Gastroesophageal sphincter (tissue), 3 donors: Measurements from ENCODE around the gene GPX1.

Experiments
- CTCF ChIP-seq, 4 experiments: fragments of 200-600 bp in 2 of 4; fragments of 450-650 bp in 2 of 4; sonication (generic) in 1 of 4; IDR thresholded peaks; one replicate each; pipeline ENCODE4 v1.5.1; 2017 to 2019; ENCODE audit warnings: antibody characterized with exemption in 4 of 4, mild to moderate bottlenecking in 2 of 4, moderate library complexity in 2 of 4
- EP300 ChIP-seq: sonication (generic); formaldehyde crosslinking; IDR thresholded peaks from one replicate; pipeline ENCODE4 v1.6.1; 2017; ENCODE audit warnings: antibody characterized with exemption, mild to moderate bottlenecking
- POLR2A ChIP-seq, 2 donors: fragments of 450-650 bp; IDR thresholded peaks; one replicate each; pipeline ENCODE4 v1.6.1; 2017; ENCODE audit warnings: antibody characterized with exemption in 2 of 2, mild to moderate bottlenecking in 2 of 2, moderate library complexity in 1 of 2
- POLR2AphosphoS5 ChIP-seq: sonication (generic); formaldehyde crosslinking; IDR thresholded peaks from one replicate; pipeline ENCODE4 v1.6.1; 2017; ENCODE audit warnings: antibody characterized with exemption

DNA sequence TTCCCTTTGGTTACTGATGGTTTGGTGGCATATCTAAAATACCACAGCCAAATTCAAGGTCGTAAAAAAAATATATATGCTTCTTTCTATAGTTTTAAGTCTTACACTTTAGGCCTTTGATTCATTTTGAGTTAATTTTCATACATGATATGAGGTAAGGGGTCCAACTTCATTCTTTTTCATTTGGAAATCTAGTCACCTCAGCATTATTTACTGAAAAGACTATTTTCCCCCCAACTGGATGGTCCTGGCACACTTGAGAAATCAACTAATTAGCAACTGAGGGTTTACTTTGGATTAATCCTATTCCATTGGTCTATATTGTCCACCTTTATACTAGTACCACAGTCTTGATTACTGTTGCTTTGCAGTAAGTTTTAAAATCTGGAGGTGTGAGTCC lies 27.5 kb upstream of the GPX1 start:
- no peak for TF ChIP-seq CTCF (IDR thresholded peaks at IDR 0.05)
- TF ChIP-seq POLR2A (IDR thresholded peaks at IDR 0.05) = no peak
- no peak for TF ChIP-seq POLR2AphosphoS5
- TF ChIP-seq EP300 = no peak
